Calu3 (cell line): ENCODE results near the gene PGR. TPM values are rescaled to one million over a fixed set of nuclear protein-coding genes. Genes with fewer than 3 reads are reported as not detected.
A peak's percentile ranks its signal among the peaks of the same experiment; 100 is the strongest.

Experiments used
- Bru-seq: library from RNA; stranded (reverse); fragments of 400-500 nt; gene quantifications from one replicate; lab custom pipeline; 2021; lab: Mats Ljungman, UMichigan
- BruChase-seq, 2 experiments: library from RNA; stranded (reverse); fragments of 400-500 nt; gene quantifications; one replicate each; lab custom pipeline; 2021; lab: Mats Ljungman, UMichigan
- BruUV-seq: library from RNA; stranded (reverse); fragments of 400-500 nt; replicated peaks from 2 replicates; lab custom pipeline; 2021; lab: Mats Ljungman, UMichigan
- CTCF ChIA-PET: fragments of 300-600 bp; sonication (Branson Sonifier 250); formaldehyde crosslinking; loops from one replicate; lab custom pipeline; 2022; ENCODE audit warnings: antibody characterized with exemption; lab: Charles Lee
- DNase-seq: peaks from one replicate; pipeline ENCODE4 v3.0.0; 2022
- H3K27ac Mint-ChIP-seq: one replicate; pipeline ENCODE4 v1.8.0; 2022; ENCODE audit warnings: mixed read lengths; ENCODE audit not compliant: unreplicated experiment
- H3K27me3 Mint-ChIP-seq: one replicate; pipeline ENCODE4 v1.8.0; 2022; ENCODE audit warnings: mixed read lengths; ENCODE audit not compliant: unreplicated experiment
- H3K36me3 Mint-ChIP-seq: one replicate; pipeline ENCODE4 v1.8.0; 2022; ENCODE audit warnings: mild to moderate bottlenecking, moderate library complexity, mixed read lengths; ENCODE audit not compliant: insufficient read depth, unreplicated experiment
- H3K4me1 Mint-ChIP-seq: one replicate; pipeline ENCODE4 v1.8.0; 2022; ENCODE audit warnings: mild to moderate bottlenecking, low read depth, mixed read lengths; ENCODE audit not compliant: unreplicated experiment
- H3K4me3 Mint-ChIP-seq: one replicate; pipeline ENCODE4 v1.8.0; 2022; ENCODE audit warnings: mild to moderate bottlenecking, low read depth, moderate library complexity, mixed read lengths; ENCODE audit not compliant: unreplicated experiment
- H3K9me3 Mint-ChIP-seq: one replicate; pipeline ENCODE4 v1.8.0; 2022; ENCODE audit warnings: low read depth, mixed read lengths; ENCODE audit not compliant: unreplicated experiment
- CTCF ChIP-seq: fragments of 200-600 bp; IDR thresholded peaks from one replicate; pipeline ENCODE4 v1.8.0; 2022; ENCODE audit warnings: antibody characterized with exemption; ENCODE audit not compliant: unreplicated experiment
- intact Hi-C: fragments of 100-400 bp; cut with micrococcal nuclease; formaldehyde crosslinking; loops from one replicate; pipeline ENCODE4 v1.10.0; 2022; ENCODE audit not compliant: unreplicated experiment
- long read RNA-seq: library from polyadenylated mRNA; stranded (forward); transcript quantifications from one replicate; pipeline ENCODE4 v2.0.0, GENCODE V29; 2022
- total RNA-seq: library from RNA; stranded (reverse); gene quantifications from 2 replicates; pipeline ENCODE4 v1.2.3, GENCODE V29; 2022

PGR gene
- not detected in 2 replicates for total RNA-seq
- not detected for Bru-seq, nascent RNA
- not detected for BruChase-seq, experiment 1, labeled RNA remaining after a 6-hour chase
- BruChase-seq, experiment 2, labeled RNA remaining after a 2-hour chase: not detected
- long read RNA-seq: 0 reads

DNA sequence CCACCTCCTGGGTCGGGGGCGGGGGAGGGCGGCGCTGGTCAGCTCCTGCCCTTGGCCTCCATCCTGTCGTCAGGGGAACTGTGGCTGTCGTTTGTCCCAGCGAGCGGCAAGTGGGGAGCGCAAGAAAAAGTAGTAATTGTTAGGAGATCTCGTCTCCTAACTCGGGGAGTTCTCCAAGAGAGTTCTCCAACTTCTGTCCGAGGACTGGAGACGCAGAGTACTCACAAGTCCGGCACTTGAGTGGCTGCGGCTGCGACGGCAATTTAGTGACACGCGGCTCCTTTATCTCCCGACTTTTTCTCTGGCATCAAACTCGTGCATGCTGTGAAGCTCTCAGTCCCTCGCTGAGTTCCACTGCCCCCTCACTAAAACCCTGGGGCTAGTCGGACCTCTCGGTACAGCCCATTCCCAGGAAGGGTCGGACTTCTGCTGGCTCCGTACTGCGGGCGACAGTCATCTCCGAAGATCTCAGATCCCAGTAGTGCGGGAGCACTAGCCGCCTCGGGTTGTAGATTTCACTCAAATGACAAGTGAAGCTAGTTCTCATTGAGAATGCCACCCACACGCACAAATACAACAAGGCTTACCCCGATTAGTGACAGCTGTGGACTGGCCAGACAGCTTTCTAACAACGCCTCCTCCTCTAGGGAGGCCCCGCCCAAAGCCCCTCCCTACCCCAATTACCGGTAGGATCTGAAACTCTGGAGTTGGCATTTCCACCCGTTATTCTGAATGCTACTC, at the start of gene PGR:
Gene PGR, minus strand, starts transcription at position 611 of the 741 bp plus-strand sequence. CDS start 743 bp downstream, outside the sequence.
- H3K4me3 Mint-ChIP-seq: peak within 1 kb of the TSS; percentile 36
- intact Hi-C loops: no loop called here

DNA sequence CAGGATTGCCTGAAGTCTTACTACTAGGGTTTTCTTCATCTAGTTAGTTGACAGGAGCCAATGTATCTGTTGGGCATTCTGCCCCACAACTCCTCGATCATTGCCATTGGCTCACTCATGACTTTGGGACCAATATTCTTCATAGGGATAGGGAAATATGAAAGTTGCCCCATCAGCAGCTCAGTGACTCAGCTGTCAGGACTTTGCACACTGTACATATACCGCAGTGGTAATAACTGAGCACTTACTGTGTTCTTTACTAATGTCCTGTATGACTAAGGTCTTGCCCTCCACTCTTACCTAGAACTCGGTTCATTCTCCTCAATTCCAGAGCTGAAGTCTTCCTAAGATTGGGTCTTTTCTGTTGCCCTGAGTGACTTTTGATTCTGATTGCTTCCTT, 46.8 kb upstream of the PGR start:
- H3K9me3 Mint-ChIP-seq: peaks cover 4% of the 10 kb centered on the region
- H3K36me3 Mint-ChIP-seq: no peaks in the 10 kb centered on the region
- intact Hi-C loops: no loop called here
- H3K4me1 Mint-ChIP-seq: no peaks in the 10 kb centered on the region
- BruUV-seq: no TSS peak
- CTCF ChIA-PET: no interaction called here
- no peak overlapping the region for H3K4me3 Mint-ChIP-seq
- no peaks in the 10 kb centered on the region for H3K27me3 Mint-ChIP-seq
- no peak for TF ChIP-seq CTCF
- DNase-seq: no peak
- no peak overlapping the region for H3K27ac Mint-ChIP-seq

More for the DNA sequence above, at the start of gene PGR:
- DNase-seq: no peak
- no peaks in the 10 kb centered on the region for H3K9me3 Mint-ChIP-seq
- CTCF ChIA-PET: no interaction called here
- H3K36me3 Mint-ChIP-seq: no peaks in the 10 kb centered on the region
- H3K27me3 Mint-ChIP-seq: peaks cover 11% of the 10 kb centered on the region
- no peak within 1 kb of the TSS for H3K27ac Mint-ChIP-seq
- no TSS peak for BruUV-seq
- H3K4me1 Mint-ChIP-seq: no peaks in the 10 kb centered on the region
- no peak for TF ChIP-seq CTCF

- Mint-ChIP-seq H3K27me3 (peaks cover 15% of the 10 kb centered on the region), H3K9me3 (no peaks in the 10 kb centered on the region), H3K36me3 (no peaks in the 10 kb centered on the region), H3K4me3 (no peak overlapping the region), H3K4me1 (no peaks in the 10 kb centered on the region), H3K27ac (no peak overlapping the region)
- intact Hi-C loops: no loop called here
- BruUV-seq: no TSS peak
- CTCF ChIA-PET: no interaction called here
- no peak for TF ChIP-seq CTCF
- no peak for DNase-seq
Measured at GRCh38 chr11:101169944-101170343, 40.3 kb upstream of the PGR start.

- Mint-ChIP-seq H3K4me3 (no peak overlapping the region), H3K4me1 (no peaks in the 10 kb centered on the region), H3K27me3 (peaks cover 15% of the 10 kb centered on the region), H3K36me3 (no peaks in the 10 kb centered on the region), H3K27ac (no peak overlapping the region), H3K9me3 (no peaks in the 10 kb centered on the region)
- CTCF ChIA-PET: no interaction called here
- intact Hi-C loops: no loop called here
- TF ChIP-seq CTCF: no peak
- no TSS peak for BruUV-seq
- DNase-seq: no peak
Measured at GRCh38 chr11:101166038-101166437, 36.4 kb upstream of the PGR start.
